NB4 (cell line): ENCODE results near the gene F2RL1.

Source experiments
- MYC ChIP-seq: IDR thresholded peaks from 2 replicates; pipeline ENCODE4 v1.6.1; 2011; ENCODE audit warnings: low read depth, low read length
- POLR2A ChIP-seq: IDR thresholded peaks from 2 replicates; pipeline ENCODE4 v1.6.1; 2011; ENCODE audit warnings: mild to moderate bottlenecking; ENCODE audit not compliant: insufficient read length; ENCODE audit errors: extremely low read depth
- TF ChIP-seq, protein P1 (sequence below): IDR thresholded peaks from one replicate; pipeline ENCODE4 v1.5.1; 2012; ENCODE audit warnings: low read depth, low read length
- TF ChIP-seq, protein P2 (sequence below): IDR thresholded peaks from 2 replicates; pipeline ENCODE4 v1.6.1; 2011; ENCODE audit warnings: low read depth, low read length

DNA sequence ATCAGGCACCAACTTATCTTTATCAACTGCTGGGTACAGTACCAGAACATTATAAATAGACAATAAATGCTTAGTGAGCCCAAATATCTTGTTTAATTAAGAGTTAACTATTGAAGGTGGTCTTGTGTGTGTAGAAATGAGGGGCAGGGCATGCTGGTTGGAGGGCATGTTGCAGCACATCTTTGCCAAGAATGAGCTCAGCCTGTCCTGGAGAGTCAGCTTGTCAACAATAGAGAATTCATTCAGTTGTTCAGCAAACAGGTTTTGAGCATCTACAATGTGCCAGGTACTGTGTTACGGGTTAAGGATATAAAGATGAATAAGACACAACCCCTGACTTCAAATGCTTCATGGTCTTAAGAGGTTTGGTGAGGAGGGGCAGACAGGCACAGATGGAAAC is 19.2 kb upstream of the F2RL1 start:
- TF ChIP-seq, protein P1, sequence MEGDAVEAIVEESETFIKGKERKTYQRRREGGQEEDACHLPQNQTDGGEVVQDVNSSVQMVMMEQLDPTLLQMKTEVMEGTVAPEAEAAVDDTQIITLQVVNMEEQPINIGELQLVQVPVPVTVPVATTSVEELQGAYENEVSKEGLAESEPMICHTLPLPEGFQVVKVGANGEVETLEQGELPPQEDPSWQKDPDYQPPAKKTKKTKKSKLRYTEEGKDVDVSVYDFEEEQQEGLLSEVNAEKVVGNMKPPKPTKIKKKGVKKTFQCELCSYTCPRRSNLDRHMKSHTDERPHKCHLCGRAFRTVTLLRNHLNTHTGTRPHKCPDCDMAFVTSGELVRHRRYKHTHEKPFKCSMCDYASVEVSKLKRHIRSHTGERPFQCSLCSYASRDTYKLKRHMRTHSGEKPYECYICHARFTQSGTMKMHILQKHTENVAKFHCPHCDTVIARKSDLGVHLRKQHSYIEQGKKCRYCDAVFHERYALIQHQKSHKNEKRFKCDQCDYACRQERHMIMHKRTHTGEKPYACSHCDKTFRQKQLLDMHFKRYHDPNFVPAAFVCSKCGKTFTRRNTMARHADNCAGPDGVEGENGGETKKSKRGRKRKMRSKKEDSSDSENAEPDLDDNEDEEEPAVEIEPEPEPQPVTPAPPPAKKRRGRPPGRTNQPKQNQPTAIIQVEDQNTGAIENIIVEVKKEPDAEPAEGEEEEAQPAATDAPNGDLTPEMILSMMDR = no peak
- TF ChIP-seq POLR2A (no peak), MYC (no peak)
- TF ChIP-seq, protein P2, sequence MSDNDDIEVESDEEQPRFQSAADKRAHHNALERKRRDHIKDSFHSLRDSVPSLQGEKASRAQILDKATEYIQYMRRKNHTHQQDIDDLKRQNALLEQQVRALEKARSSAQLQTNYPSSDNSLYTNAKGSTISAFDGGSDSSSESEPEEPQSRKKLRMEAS = no peak
